Activated CD8-positive, alpha-beta memory T cell treated with anti-CD3 and anti-CD28 coated beads, Interleukin-2, amount 50 U/mL, for 1 hour (primary cell): ENCODE measurements around the gene LHX6.

ENCODE experiments used
- DNase-seq: peaks from one replicate; pipeline ENCODE4 v3.0.0-alpha.2; 2020; ENCODE audit errors: extremely low read depth

Gene LHX6

DNA sequence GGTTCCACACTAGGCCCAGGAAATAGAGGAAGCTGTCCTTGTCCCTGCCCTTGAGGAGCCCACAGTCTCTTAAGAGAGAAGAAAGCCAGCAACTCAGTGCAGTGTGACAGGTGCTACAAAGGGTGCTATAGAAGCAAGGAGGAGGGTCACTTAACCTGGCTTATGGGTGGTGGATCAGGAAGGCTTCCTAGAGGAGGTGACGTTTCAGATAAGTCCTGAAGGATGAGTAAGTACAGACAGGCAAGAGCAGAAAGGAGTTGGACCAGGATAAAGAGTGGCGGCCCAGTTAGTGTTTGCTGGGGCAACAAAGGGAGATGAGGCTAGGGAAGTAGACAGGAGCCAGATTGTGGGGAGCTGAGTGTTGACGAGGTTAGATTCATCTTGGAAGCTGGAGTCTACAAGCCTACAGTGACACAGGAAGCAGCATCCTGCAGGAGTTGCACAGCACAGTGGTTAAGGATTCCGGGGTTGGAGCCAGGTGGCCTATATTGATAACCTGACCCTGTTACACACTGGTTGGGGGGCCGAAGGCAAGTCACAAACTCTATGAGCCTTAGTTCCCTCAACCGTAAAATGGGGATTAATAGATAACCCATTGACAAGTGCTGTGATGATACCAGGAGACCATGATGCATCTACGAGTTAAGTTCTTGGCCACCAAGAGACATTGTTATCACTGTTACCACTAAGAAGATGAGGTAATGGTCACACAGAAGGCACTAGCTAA lies 5.4 kb upstream of the LHX6 start:
- no peak for DNase-seq

DNA sequence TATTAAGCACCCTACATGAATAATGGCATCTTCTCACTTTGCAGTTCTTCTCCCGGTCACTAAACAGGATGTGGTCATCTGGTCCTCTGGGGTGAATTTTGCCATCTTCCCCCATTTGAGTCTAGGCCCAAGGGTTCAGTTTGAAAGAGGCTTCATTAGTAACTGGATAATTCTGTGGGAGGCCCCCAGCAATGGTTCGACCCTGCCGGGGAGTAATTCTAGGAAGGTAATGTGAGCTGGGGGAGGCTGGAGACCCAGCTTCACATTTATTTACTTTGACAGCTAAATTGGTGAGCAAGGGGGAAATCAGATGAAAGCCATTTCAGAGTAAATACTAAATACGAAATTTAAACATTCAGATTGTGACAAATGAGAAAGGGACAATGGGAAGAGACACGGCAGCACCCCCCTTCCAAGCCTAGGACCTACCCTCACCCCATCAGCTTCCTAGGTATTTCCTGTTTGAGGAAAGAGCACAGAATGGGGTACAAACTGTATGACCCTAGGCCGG lies 4.1 kb upstream of the LHX6 start:
- DNase-seq = no peak

DNA sequence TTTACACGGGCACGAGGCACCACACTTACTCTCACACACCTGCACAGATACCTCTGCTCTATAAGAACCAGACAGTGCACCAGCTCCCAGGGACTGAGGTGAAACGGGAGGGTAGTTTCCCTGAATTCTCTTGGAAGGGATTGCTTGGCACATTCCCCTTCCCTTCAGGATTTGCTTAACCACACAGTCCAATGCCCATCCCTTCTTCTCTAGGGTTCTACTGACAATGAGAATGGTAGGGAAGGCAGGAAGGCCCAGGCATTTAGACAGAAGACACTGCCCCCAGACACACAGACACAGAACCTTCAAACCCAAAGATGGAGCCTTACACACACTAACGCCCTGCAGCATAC lies 704 bp upstream of the LHX6 start:
- DNase-seq = no peak

DNA sequence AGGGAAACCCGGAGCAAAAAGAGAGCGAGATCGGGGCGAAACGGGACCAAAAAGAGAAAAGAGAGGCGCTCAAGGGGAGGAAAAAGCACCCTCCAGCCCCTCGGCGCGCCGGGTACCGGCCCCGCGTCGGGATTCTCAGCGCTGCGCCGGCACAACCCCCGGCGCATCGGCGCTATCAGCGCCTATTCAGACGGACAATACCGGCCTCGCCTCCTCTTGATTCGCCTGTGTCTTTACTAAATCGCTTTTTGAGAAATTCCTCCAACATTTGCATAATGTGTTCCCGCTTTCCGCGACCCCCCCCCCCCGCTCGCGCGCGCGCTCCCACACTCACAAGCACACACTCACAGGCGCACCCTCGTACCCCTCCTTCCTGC lies 578 bp downstream of the LHX6 start:
- DNase-seq = no peak

DNA sequence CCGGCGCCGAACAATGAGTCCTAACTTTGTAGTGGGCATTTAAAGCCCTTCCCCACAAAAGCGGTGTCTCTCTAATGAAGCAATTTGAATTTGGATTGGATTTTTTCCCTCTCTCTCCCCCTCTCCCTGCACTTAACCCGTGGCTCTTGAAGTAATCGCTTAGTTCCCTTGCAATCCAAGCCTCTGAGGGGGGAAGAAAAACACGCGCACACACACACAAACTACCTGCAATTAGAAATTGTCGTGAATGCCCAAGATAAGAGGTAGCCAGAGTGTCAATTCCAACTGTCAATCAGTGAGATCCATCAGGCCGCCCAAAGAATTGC lies 1.2 kb downstream of the LHX6 start:
- DNase-seq = no peak

DNA sequence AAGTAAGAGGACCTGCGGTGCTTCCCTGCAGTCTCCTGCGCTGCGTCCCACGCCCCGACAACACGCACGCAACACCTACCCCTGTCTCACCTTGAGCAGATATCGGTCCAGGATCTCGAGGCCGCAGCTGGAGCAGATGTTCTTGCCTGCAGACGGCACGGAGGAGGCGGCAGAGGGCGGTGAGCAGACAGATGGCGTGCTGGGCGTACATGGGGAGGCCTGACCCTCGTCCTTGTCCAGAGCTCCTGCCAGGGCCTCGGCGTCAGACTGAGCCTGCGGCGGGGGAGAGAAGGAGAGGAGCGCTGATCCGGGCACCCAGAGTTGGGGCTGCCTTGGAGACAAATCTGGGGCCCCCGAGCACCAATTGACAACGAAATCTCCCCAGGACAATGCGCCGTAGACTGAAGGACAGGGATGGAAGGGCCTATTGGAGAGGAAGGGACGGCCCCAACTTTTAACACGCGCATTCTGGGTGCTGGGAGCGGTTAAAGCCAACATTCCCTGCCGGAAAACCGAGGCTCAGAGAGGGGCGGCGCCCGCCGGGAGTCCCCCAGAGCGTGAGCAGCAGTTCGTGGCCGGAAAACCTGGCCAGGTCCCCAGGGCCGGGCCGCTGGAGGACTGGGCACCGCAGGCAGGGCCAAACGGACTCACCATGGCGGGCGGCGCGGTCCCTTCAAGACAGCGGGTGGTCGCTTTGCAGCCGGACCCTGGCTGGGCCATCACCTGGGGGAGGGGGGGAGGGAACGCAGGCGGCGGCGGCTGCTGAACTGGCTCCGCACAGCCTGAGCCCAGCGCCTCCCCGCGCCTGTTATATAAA lies 1.8 kb downstream of the LHX6 start:
- no peak for DNase-seq

DNA sequence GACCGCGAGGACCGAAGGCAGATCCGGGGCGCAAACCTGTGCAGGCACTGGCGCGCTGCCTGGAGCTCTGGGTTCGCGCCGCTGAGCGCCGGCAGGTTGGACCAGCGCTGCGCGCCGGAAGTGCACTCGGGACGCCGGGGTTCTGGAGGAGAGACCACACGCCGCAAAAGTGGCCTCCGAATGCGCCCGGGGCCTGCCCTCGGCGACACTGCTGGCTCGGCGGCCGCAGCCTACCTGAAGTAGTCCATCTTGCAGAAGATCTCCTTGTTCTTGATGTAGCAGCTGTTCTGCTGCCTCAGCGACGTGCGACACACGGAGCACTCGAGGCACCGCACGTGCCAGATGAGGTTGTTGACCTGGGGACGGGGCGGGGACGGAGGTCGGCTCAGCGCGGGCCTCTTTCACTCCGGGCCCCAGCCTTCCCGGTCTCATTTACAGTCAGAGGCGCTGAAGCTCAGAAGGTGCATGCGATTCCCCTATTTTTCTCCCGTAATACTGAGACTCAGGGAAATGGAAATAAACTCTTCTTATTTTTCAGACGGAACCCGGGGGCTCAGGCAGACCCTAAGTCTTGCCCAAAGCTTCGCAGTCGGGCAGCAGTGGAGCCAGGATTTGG lies 2.5 kb downstream of the LHX6 start:
- DNase-seq = no peak

DNA sequence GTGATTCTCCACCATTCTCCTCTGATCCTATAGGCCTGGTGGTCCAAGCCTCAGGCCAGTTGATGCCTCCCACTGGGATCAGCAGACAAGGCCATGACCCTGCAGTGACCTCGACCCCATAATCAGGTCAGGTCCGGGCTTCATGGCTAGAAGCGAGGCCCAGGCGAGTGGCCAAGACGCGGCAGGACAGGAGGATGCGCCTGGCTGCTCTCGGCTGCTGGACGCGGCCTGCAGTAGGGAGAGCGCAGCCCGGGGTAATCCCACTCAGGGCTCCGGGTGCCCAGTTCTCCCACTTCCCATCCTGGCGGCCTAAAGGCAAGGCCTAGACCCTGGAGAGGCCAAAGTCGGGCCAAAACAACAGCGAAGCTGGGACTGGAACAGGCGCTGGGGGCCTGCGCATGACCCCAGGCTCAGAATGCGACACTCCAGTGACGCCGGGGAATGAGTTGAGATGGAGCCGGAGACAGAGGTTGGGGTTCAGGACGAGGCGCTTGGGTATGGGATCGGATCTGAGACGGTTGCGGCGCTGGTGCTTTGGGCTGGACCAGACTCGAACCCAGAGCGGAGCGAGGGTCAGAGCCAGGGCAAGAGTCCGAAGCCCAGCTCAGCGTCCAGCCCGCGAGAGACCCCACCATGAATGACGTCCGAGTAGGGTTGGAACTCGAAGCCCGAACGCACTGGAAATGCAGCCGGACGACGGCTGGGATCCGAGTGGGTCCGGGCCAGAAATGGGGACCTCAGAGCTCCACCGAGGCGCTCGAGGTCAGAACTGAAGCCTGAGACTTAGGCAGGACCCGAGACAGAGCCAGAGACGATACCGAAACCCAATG lies 3.2 kb downstream of the LHX6 start:
- DNase-seq = no peak

DNA sequence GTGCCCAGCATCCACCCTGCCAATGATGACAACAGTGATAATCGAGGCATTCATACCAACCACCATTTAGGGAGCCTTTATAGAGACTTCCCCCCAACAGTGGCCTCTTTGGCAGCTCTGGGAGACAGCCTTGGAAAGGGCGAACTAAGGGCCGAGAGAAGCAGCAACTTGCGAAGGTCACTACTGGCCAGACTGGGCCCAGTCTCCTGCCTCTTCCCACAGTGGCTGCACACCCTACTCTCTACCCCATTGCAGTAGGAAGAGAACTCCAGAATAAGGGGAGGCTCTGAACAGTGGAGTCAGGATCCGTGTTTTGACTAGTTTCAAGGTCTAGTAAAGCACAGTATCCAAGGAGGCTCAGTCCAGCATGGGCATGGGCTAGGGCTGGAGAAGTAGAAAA lies 5.3 kb downstream of the LHX6 start:
- no peak for DNase-seq

DNA sequence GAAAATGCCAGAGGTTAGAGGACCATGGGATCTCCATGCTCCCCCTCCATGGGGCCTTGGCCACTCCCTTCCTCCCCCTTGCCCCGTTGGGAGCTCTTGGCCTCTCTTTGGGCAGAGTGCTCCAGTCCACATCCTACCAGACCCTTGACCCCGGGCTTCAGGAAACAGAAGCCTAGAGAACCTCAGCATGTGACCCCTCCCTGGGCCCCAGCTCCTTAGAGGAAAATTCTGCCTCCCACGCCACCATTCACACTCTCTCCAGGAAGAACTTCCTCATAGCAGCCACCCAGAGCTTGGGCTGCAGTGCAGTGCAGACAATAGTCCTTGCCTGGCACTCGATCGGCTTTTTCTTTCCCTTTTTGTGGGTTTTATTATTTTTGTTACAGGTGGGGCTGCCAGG lies 6.0 kb downstream of the LHX6 start:
- no peak for DNase-seq

DNA sequence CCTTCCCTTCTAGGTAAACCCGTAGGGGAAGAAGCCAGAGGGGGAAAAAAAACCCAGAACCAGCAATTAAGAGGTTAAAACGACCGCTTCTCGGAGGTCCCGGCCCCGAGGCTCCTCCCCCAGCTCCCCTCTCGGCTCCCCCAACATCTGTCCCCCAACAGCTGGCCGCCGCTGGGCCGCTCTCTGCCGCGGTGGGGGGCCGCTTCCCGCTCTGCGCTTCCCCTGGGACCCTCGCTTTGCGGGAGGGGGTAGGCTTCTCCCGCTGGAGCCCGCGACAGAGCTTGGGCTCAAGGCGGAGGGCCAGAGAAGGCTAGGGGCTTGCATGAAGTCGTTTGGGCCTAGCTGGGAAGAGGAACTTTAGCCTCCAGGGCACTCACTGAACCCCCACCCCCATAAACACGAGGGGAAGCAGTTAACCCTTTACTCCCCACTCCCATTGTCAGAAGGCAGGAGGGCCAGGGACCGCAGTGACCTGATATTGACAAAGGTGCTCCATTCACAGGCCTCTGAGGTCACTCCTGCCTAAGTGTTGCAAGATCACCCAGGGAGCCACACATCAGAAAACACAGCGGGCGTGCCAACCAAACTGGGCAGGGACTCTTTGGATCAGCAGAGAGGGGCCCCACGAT lies 7.5 kb downstream of the LHX6 start:
- DNase-seq = no peak

DNA sequence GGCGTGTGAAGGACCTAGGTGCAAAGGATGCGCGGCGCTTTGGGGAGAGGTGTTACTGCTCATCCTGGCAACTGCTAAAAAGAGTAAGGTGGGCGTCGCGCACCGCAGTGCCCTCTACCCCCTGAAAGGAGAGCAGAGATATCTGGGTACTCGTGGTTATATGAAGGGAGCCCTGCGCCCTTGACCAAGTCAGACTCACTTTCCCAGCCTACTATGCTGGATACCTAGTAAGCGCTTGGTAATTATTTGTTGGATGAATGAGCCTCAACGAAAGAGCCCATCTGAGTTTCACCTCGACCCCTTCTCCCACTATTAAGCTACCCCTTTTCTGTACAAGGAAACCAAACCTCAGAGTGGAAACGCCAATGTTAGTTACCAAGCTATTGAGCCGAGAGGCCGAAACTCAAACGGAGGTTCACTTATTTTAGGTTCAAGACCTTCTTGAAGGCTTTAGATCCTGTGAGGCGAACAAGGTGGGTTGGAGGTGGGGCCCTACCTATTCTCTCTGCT lies 8.0 kb downstream of the LHX6 start:
- DNase-seq = no peak

DNA sequence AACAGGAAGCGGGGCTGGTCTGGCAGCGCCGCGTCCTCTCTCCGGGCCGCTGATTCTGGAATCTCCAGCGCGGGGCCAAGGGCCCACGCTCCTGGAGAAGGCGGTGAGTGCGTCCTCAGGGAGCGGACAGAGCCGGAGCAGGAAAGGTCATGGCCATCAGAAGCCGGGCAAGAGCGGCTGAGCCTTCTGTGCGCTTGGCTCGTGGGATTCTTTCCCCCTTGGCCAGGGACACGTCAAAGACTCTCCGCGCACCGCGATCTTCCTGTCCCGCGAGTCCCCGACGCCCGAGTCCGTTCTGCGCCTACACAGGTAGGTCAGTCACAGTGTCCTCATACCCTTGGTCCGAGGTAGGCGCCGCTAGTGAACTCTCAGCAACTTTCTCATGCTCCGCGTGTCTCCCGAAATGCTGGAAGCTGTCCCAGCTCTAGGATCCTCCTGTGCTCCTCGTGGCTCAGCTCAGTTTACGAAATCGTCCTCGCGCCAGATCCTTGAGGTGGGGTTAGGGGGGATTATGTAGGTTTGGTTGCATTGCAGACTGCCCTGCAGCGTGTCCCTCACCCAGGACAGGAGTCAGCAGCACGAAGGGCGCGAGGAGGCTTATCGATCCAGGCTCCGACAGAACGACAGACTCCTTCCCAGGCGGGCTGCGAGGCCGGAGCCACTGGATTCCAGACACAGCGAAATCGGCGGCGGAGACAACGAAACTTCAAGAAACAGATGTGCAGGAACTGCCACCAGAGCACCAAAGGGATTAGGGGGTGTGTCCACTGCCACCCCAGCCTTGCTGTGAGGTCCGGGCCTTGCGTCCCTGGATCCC lies 8.7 kb downstream of the LHX6 start:
- DNase-seq = no peak

DNA sequence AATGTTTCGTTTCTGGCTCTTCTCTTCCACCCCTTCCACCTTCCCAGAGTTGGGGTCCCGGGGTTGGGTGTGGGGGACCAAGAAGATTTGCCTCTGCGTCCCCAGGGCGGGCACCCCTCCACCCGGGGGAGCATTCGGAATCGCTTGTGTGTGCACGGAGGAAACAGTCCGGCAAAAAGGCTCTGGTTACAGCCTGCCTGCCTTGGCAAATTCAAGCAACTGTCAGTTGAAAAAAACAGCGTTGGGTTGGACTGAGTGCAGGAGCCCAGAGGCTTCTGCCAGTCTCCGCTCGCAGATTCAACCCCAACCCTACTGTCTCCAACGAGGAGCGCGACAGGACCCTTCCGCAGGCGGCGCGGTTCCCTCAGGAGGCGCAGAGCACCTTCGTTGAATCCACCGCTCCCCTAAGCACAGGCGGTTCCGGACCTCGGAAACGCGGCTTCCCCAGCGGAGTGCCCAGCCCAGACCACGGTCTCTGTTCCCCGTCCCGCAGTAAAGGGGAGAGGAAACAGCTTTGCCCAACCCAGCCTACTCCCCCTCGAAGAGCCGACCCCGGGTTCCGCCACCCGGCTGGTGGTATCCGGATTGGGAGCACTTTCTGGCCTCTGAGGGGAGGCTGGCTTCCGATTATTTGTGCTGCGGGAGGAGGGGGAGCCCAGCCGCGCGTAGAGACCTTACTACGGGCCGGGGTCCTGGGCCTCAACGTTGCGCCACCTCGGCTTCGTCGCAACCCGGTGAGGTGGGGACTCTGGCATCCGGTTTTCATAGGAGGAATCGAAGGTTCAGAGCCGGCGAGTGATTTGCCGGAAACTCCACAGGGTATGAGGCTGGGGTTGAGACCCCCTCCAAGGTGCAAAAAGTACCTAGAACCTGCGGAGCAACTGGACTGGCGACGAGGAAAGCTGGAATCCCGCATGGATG lies 9.6 kb downstream of the LHX6 start:
- no peak for DNase-seq

DNA sequence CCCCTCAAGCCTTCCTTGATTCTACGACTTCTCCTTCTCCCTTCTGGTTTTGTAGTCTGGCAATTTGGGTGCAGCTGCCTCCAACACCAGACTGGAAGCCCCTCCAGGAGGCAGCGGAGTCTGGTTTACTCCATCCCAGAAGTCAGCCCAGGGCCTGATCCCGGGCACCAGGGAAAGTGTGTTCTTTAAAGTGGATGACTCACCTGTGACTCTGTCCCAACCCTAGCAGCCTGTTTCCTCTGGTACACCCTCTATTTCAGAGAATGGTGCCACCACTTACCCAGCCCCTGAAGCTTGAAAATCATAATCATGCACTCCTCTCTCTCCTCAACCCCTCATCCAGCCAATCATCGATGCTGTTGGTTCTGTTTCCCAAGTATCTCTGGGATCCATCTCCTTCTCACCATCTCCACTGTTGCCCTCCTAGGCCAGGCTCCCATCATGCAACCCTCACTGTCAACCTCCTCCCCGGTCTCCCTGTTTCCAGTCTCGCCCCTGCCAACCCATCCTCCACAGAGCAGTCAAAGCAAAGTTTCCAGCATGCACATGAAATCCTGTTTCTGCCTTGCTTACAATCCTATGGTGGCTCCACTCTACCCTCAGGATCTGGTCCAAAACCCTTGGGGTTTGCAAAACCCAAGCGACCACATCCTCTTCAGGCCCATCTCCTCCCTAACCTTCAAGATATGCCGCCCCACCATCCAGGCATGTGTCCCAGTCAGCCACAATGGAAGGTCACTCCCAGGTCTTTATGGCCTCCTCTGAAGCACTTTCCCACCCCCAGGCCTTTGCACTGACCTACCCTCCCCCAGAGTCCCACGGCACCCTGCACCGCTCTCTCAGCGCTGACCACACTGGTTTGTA lies 10.5 kb downstream of the LHX6 start:
- DNase-seq = no peak

DNA sequence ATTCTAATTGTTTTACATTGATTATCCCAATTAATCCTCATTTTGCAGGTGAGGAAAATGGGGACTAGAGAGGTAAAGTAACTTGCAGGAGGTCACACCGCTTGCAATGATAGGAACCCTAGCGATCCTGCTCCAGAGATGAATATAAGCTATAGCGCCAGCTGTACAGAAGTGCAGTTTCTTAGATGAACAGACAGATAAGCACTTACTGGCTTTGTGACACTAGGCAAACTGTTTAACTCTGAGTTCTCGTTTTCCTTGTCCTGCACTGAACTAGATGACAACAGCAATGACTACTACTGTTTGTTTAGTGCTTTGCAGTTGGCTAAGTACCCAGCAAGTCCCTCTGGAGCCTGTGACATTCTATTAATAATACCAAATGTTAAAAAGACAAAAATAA lies 11.1 kb downstream of the LHX6 start:
- no peak for DNase-seq

DNA sequence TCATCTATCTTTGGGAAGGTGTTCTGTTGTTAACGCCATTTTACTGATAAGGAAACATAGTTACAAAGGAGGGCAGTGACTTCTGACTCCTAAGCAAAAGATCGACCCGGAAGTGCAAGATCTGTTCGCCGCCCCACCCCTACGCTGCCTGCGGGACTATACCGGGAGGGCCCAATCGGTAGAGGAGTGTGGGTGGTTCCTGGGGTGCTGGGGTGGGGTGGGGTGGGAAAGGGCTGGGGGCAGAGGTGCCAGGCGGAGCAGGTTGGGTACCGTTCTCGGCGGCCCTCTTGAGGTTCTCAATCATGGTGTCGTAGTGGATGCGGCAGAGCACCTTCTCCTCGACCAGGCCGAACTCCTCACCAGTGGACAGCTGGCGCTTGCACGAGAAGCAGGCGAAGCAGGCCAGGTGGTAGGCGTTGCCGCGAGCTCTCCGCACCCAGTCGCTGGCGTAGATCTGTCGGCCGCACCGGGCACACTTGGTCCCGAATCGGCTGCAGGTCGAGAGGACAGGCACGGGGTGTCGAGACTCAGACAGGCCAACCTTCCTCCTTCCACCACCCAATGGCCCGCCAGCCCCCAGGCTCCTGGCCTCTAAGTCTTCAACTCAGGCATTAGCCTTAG lies 11.8 kb downstream of the LHX6 start:
- DNase-seq = no peak

DNA sequence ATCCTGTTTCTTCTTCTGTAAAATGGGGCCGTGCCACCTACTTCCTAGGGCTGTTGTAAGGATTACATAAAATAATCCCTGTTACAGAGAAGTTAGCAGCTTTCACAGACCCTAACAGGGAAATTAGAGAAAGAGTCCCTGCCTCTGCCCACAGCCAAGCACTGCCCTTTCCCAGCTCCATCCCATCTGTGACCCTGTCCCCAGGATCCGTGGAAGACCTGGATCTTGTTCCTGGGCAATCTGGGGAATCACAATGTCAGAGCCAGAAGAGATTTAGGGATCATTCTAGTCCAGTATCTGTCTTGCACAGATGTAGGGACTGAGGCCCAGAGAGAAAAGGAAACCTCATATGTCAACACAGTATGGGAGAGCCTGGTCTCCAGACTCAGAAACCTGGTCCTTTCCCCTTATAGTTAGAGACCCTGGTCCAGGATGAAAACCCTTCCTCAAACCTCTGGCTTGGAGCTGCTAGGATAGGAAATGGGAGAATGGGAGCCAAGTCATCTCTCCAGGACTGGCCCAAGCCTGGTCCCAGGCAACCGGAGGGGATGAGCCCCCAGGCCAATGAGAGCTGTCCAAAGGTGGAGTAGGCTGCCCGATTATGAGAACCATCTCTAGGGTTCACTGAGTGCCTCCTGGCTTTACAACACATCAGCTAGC lies 12.5 kb downstream of the LHX6 start:
- no peak for DNase-seq
